IPS-18c (cell line): ENCODE data around the gene MRPL17.
"Not testable (repeated sequence)": the region's sequence is repeated elsewhere in the genome, so short reads cannot be mapped to it uniquely, and the experiment has no call there.

ENCODE experiments used
- H3K4me3 ChIP-seq: 2 replicates; pipeline ENCODE4 v1.7.0; 2013; ENCODE audit warnings: low read depth, mild to moderate bottlenecking, low read length, moderate library complexity; ENCODE audit not compliant: insufficient read depth
- H3K9me3 ChIP-seq: one replicate; pipeline ENCODE4 v1.6.1; 2013; ENCODE audit warnings: mild to moderate bottlenecking, low read length, moderate library complexity; ENCODE audit not compliant: control insufficient read depth, insufficient read depth

Gene MRPL17

DNA sequence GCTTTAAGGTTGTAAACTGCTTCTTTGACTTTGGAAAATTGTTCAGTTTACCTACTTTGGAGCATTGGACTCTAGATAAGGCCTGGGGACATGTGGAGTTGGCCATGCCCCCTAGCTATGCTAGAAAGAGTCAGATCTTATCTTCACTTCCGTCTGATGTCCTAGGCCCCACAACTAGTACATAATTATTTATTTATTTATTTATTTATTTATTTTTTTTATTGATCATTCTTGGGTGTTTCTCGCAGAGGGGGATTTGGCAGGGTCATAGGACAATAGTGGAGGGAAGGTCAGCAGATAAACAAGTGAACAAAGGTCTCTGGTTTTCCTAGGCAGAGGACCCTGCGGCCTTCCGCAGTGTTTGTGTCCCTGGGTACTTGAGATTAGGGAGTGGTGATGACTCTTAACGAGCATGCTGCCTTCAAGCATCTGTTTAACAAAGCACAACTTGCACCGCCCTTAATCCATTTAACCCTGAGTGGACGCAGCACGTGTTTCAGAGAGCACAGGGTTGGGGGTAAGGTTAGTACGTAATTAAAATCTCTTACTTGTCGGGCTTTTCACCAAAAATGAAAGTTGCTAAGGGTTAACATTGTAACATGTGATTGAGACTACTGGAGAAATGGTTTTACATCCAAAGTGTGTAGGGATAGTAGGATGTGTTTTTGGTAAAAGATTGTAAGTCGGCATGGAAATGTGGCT, 7.4 kb upstream of the MRPL17 start:
- not testable (repeated sequence) for H3K9me3 ChIP-seq, H3K4me3 ChIP-seq

GRCh38 chr11:6687876-6688275, 4.7 kb upstream of the MRPL17 start:
- no peak overlapping the region for H3K4me3 ChIP-seq
- H3K9me3 ChIP-seq, result no peaks in the 10 kb centered on the region

DNA sequence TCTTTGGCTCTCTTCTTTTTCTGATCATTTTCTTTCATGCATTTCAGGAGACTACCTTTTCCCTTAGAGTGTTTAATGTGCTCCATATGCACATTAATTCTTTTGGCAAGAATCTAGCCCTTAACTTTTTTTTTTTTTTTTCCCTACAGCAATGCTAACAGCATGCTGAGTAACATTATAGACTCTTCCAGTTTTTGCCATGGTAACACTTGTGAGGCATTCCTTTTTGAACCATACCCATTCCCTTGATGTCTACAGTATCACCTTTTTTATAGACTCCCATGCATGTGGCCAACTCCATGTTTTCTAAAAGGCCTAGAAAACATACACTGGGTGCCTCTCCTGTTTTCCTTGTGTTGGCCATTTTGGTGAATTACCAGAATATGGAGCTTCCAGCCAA, 2.9 kb upstream of the MRPL17 start:
- H3K4me3 ChIP-seq, result no peak overlapping the region
- H3K9me3 ChIP-seq, result no peaks in the 10 kb centered on the region

DNA sequence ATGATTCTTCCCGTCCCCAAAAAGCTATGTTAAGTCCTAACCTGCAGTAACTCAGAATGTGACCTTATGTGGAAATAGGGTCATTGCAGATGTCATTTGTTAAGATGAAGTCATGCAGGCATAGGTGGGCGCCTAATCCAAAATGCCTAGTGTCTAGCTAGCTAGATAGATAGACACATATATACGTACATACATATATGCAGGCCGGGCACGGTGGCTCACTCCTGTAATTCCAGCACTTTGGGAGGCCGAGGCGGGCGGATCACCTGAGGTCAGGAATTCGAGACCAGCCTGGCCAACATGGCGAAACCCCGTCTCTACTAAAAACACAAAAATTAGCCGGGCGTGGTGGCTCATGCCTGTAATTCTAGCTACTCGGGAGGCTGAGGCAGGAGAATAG, 928 bp upstream of the MRPL17 start:
- not testable (repeated sequence) for H3K4me3 ChIP-seq, H3K9me3 ChIP-seq

DNA sequence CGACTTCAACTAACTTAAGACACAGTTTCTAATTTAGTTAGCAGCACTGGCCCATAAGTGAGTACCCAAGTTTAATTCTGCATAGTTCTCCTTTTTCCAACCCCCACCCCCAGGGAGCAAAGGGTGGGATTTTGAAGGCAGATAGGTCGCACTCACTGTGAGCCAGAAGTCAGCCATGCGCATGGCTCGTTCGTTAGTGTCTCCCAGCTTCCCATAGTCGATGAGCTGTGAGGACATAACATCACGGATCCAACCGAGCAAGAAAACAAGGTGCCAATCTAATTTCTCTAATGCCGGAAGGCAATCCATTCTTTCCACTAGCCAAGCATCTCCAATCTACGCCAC, 577 bp downstream of the MRPL17 start:
- Histone ChIP-seq H3K4me3 (peak overlapping the region; percentile 96), H3K9me3 (no peaks in the 10 kb centered on the region)

- Histone ChIP-seq H3K9me3 (no peaks in the 10 kb centered on the region), H3K4me3 (peak overlapping the region; percentile 96)
Measured at GRCh38 chr11:6681949-6682348, 1.2 kb downstream of the MRPL17 start.

- Histone ChIP-seq H3K4me3 (no peak overlapping the region), H3K9me3 (no peaks in the 10 kb centered on the region)
Measured at GRCh38 chr11:6681505-6681904, 1.6 kb downstream of the MRPL17 start.

- no peak overlapping the region for H3K4me3 ChIP-seq
- H3K9me3 ChIP-seq, result no peaks in the 10 kb centered on the region
Measured at GRCh38 chr11:6677018-6677417, 6.1 kb downstream of the MRPL17 start.

DNA sequence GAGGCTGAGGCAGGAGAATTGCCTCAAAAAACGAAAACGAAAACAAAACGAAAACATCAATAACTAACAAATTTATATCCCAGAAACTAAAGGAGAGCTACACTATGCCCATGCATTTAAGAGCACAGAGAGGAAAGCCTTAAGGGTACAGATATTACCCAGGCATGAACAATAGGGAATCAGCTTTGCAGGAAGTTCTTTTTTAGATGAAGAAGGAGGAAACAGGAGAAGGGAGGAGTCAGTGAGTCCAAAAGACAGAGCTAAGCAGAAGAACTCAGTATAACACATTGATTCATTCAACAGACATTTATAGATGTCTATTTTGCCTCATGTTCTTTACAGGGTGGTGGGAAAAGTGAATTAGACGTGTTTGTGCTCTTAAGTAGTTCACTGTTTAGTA, 8.3 kb downstream of the MRPL17 start:
- no peaks in the 10 kb centered on the region for H3K9me3 ChIP-seq
- no peak overlapping the region for H3K4me3 ChIP-seq

DNA sequence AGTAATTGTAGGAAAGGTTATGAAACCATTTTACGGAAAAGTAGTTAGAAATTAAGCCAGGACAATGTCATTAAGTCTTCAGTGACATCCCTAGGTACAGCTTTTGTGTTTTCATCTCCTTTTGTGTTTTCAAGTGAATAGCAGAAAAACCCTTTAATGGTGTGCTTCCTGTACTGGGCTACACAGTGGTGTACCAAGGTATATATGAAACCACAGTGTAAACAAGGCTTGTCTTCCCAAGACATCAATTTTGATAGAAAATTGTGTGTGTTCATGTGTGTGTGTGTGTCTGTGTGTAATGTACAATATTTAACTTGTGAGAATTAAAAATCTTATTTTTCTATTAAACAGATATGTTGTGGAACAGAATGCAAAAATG, 8.9 kb downstream of the MRPL17 start:
- Histone ChIP-seq H3K4me3 (no peak overlapping the region), H3K9me3 (no peaks in the 10 kb centered on the region)

DNA sequence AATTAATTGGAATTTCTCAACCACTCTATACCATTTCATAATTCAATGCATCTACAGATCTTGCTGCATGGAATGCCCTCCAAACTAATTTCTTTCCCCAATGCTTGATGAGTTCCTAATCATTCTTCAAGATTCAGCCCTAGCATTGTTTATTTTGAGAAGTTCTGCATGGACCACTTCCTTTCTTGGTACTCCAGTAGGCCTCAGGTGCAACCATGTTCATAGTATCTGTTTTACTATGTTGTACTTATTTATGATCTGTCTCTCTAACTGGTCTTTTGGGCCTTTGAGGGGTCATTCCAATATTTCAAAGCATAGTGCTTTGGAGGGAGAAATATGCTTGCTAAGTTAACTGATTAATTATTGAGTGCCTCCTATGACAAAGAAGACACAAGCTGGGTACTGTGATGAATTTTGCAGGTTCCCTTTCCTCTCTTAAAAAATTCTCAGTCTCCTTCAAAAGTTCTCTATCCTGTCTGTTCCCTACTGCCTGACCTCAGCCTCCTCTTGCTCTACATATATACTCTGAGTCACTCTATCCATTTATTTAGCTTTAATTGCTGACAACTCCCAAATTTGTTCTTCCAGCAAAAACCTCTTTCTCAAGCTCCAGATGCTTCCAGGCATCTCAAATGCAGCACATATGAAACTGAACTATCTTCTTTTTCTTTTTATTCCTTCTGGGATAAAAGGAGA, 9.5 kb downstream of the MRPL17 start:
- Histone ChIP-seq H3K9me3 (no peaks in the 10 kb centered on the region), H3K4me3 (no peak overlapping the region)

- Histone ChIP-seq H3K9me3 (no peaks in the 10 kb centered on the region), H3K4me3 (no peak overlapping the region)
Measured at GRCh38 chr11:6671991-6672390, 11.1 kb downstream of the MRPL17 start.

DNA sequence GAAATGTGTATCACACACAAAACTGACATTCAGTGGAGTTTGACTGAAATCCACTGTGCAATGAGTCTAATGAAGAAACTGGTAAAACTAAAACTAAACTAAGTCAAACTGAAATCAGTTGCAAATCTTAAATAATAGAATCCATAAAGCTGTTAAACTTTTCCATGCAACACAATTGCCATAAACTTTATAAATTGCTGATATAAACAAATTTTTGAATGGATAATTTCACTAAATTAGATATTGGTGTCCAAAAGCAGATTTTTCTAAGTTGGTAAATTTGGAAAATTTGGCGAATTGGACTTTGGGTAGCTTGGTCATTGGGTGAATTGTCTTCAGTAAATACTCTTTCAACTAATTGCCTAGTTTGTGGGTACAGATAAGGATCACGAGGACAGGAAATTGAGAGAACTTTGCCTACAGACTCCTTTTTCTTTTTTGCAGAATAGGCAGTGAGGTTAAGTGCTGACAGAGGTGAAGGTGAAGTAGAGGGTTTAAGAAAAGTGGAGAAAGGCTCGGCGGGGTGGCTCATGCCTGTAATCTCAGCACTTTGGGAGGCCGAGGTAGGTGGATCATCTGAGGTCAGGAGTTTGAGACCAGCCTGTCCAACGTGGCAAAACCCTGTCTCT, 12.8 kb downstream of the MRPL17 start:
- H3K4me3 ChIP-seq, result no peak overlapping the region
- no peaks in the 10 kb centered on the region for H3K9me3 ChIP-seq

DNA sequence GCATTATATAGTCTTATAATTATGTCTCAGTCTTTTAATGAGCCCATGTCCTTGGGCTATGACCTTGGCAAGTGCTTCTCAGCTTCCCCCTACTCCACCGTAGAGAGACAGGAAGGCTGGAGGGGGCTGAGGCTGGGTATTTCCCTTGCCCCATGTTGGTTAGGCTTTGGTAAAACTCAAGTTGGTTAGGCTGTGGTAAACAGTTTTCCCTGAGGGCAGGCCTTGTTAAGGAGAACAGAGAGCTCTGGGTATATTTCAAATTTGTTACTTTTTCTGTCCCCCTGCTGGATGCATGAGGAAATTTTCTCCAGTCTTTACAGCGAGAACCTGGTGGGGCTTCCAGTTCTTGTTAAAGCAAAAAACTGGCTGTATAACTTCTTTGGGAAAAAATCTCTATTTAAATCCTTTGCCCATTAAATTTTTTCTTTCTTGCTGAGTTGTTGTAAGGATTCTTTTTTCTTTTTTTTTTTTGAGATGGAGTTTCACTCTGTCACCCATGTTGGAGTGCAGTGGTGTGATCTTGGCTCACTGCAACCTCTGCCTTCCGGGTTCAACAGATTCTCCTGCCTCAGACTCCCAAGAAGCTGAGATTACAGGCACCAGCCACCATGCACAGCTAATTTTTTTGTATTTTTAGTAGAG, 15.3 kb downstream of the MRPL17 start:
- no peaks in the 10 kb centered on the region for H3K9me3 ChIP-seq
- no peak overlapping the region for H3K4me3 ChIP-seq

- Histone ChIP-seq H3K9me3 (no peaks in the 10 kb centered on the region), H3K4me3 (no peak overlapping the region)
Measured at GRCh38 chr11:6666302-6667183, 16.6 kb downstream of the MRPL17 start.

DNA sequence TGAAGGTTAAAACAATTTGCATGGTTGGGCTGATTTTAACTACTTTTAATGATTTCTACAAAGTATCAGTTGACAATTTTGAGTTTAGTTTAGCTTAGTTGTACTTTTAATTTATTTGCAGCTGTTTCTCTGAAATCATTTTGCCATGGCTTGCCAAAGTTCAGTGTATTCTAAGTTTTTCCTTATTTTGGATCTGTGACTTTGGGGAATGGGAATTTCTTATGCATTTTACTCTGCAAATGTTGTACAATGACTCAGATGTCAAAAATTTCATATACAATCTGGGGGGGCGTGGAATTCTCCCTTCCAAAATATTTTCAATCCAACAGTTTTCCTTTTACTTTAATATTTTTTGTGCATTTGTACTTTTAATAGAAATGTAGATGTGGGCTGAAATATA, 18.6 kb downstream of the MRPL17 start:
- H3K9me3 ChIP-seq, result no peaks in the 10 kb centered on the region

DNA sequence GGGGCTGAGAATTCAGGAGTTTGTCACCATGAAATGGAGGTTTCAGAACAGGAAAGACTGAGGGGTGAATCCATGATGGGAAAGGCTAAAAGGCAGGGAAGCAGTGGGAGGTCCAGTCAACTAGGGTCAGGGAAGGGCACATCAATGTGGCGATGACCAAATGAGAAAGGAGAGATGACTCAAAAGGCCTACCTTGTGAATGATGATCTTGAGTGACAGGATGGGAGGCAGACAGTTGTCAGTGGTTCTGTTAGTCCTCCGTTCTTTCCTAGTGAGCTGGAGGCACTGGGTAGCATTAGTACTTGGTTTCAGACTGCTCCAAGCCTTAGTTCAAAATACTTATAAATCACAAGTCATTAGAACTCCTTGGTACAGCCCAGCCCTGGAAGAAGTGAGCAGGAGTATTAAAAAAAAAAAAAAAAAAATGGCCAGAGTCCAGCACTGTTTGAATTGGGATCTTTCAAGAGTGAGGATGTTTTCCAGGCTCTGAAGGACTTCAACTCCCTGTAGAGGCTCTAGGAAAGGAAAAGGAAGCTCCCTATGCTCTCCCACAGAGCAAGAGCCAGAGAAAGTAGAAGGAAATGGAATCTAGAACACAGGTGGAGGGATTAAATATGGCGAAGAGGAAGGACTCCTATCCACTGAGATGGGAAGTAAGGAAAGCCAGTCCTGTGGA, 19.2 kb downstream of the MRPL17 start:
- H3K9me3 ChIP-seq, result no peaks in the 10 kb centered on the region
- H3K4me3 ChIP-seq, result no peak overlapping the region

More for the DNA sequence above, 18.6 kb downstream of the MRPL17 start:
- no peak overlapping the region for H3K4me3 ChIP-seq
